Lower leg skin (tissue), 4 donors: ENCODE data around the gene EYS. TPM values are rescaled to one million over a fixed set of nuclear protein-coding genes. Genes with fewer than 3 reads are reported as not detected.

Experiments
- DNase-seq, 2 donors: peaks; one replicate each; pipeline ENCODE4 v3.0.0-alpha.2; 2019; ENCODE audit warnings: low spot score in 2 of 2
- H3K4me3 ChIP-seq: fragments of 200-600 bp; sonication (generic); 2 replicates; pipeline ENCODE4 v1.5.1; 2017; ENCODE audit warnings: mild to moderate bottlenecking, low read depth; ENCODE audit not compliant: poor library complexity, severe bottlenecking
- CTCF ChIP-seq, 3 donors: fragments of 450-650 bp; IDR thresholded peaks; one replicate each; pipeline ENCODE4 v1.5.1; 2016; ENCODE audit warnings: antibody characterized with exemption in 3 of 3, mild to moderate bottlenecking in 3 of 3, moderate library complexity in 2 of 3
- POLR2A ChIP-seq, 2 donors: fragments of 450-650 bp; IDR thresholded peaks; one replicate each; pipeline ENCODE4 v1.6.1; 2016 to 2017; ENCODE audit warnings: antibody characterized with exemption in 2 of 2, mild to moderate bottlenecking in 1 of 2, moderate library complexity in 1 of 2
- WGBS, 2 donors: methylation state at CpG; one replicate each; pipeline ENCODE4 v1.1.5; 2018; 5-methylcytosine and 5-hydroxymethylcytosine counted together
- intact Hi-C: fragments of 100-400 bp; cut with DNase I; formaldehyde crosslinking; loops from one replicate; pipeline ENCODE4 v1.15.0; 2023; ENCODE audit warnings: low total_unique reads
- total RNA-seq, 4 donors: library from RNA; depleted of rRNA; stranded (reverse); fragments of >200 nt; gene quantifications; one replicate each; pipeline ENCODE4 v1.1.0, GENCODE V29; 2016

EYS gene
- total RNA-seq, 4 donors from 2014 or later = 0.04 TPM; not detected in 3

- 71 to 72% methylated on average over 3 of the region's 3 CpGs for WGBS, 2 donors
- H3K4me3 ChIP-seq = no peak overlapping the region
- DNase-seq = no peak
- intact Hi-C loops = no loop called here
- TF ChIP-seq CTCF (IDR thresholded peaks at IDR 0.05) = no peak
- TF ChIP-seq POLR2A (IDR thresholded peaks at IDR 0.05) = no peak
Observed at GRCh38 chr6:64238071-64238470, 1469.0 kb downstream of the EYS start.

GRCh38 chr6:64233746-64234145 is 1473.3 kb downstream of the EYS start:
- intact Hi-C loops = no loop called here
- no peak overlapping the region for H3K4me3 ChIP-seq
- whole genome bisulfite sequencing, 2 donors = 52 to 58% methylated on average over 3 of the region's 3 CpGs
- DNase-seq = no peak
- TF ChIP-seq POLR2A (IDR thresholded peaks at IDR 0.05) = no peak
- TF ChIP-seq CTCF (IDR thresholded peaks at IDR 0.05) = no peak

GRCh38 chr6:64231928-64232327 is 1475.1 kb downstream of the EYS start:
- DNase-seq = no peak
- 80 to 83% methylated on average over 4 of the region's 4 CpGs for WGBS, 2 donors
- TF ChIP-seq CTCF (IDR thresholded peaks at IDR 0.05) (no peak), POLR2A (IDR thresholded peaks at IDR 0.05) (no peak)
- no peak overlapping the region for H3K4me3 ChIP-seq
- intact Hi-C loops = no loop called here

GRCh38 chr6:64230530-64230929 is 1476.5 kb downstream of the EYS start:
- no peak for DNase-seq
- intact Hi-C loops = no loop called here
- no peak overlapping the region for H3K4me3 ChIP-seq
- TF ChIP-seq POLR2A (IDR thresholded peaks at IDR 0.05) (no peak), CTCF (IDR thresholded peaks at IDR 0.05) (no peak)
- 81 to 89% methylated on average over 1 of the region's 1 CpG for WGBS, 2 donors

- TF ChIP-seq POLR2A (IDR thresholded peaks at IDR 0.05) (no peak), CTCF (IDR thresholded peaks at IDR 0.05) (no peak)
- no peak for DNase-seq
- WGBS, 2 donors = 77 to 86% methylated on average over 1 of the region's 1 CpG
- intact Hi-C loops = no loop called here
- H3K4me3 ChIP-seq = no peak overlapping the region
Observed at GRCh38 chr6:64227863-64228262, 1479.2 kb downstream of the EYS start.

- DNase-seq = no peak
- H3K4me3 ChIP-seq = no peak overlapping the region
- intact Hi-C loops = no loop called here
- TF ChIP-seq POLR2A (IDR thresholded peaks at IDR 0.05) (no peak), CTCF (IDR thresholded peaks at IDR 0.05) (no peak)
Observed at GRCh38 chr6:64225503-64225902, 1481.5 kb downstream of the EYS start.
